ENCODE data around the gene ANKS1B. TPM values are rescaled to one million over a fixed set of nuclear protein-coding genes. Genes with fewer than 3 reads are reported as not detected.

ANKS1B gene
- total and polyA plus RNA-seq, 4 experiments from 2014 or later = 0.28 to 0.55 TPM; not detected in 2

DNA sequence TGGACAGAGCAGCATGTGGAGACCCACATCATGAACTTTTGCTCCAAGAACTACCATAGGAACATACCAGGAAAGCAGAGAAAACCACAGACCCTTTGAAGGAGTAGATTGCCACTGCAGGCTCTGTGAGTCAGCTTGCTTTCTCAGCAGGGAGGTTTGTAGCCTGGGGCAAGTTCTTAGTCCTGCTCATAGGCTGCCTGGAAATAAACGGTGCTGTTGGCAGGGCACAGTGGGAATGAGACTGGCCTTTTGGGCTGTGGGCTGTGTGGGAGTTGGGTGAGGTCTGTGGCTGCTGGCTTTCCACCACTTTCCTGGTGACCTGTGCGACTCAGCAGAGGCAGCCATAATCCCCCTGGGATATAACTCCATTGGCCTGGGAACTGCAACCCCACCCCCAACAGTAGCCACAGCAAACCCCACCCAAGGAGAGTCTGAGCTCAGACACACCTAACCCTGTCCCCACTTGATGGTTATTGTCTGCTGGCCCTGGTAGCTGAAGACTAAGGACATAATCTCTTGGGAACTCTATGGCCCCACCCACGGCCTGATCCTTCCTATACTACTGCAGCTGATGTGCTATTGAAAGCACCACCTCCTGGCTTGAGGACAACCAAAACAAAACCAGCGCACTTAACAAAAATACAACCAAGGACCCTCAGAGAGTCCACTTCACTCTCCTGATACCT is 529.2 kb downstream of the ANKS1B start:
- DNase-seq = no peak
- no peak overlapping the region for H3K27ac Mint-ChIP-seq
- no peaks in the 10 kb centered on the region for H3K27me3 Mint-ChIP-seq

DNA sequence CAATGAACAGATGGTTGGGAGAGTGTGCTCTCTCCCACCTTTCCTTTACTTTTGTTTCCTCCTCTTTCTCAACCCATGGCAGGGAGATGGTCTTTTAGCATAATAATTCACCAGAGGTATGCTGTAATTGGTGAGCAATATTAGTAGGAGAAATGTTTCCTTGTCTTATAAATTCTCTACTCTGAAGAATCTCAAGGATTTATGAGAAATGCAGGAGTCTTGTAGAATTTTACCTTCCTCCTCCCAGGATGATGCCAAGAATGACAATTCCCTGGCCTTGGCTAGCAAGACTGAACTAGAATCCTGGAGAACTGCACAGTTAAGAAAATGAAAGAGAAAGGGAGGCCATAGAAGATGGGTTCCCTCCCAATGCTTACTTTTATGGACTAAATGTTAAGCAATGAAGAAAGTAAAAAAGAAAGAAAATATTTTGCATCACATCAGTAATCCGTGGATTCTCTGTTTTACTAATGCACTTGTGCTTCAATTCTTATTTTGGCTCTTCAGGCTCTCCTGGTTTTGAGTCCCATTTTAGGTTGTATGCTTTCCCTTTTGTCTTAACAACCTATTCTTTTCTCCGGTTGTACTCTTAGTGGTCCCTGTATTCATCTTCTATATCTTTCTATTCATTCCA is 530.1 kb downstream of the ANKS1B start:
- H3K4me3 ChIP-seq (ENCODE audit: low read length in 2 of 2) = no peak overlapping the region
- H3K9me3 ChIP-seq (ENCODE audit: control insufficient read depth in 1 of 2, low read length in 2 of 2) = no peaks in the 10 kb centered on the region
- Mint-ChIP-seq H3K4me3 (no peak overlapping the region), H3K4me1 (no peaks in the 10 kb centered on the region), H3K9me3 (peaks cover 0 to 24% (median 7%) of the 10 kb centered on the region in 8 donors), H3K36me3 (no peaks in the 10 kb centered on the region), H3K27me3 (no peaks in the 10 kb centered on the region), H3K27ac (no peak overlapping the region)
- intact Hi-C loops (cut with micrococcal nuclease) = no loop called here
- DNase-seq = no peak
- no peaks in the 10 kb centered on the region for H3K4me1 ChIP-seq (ENCODE audit: insufficient read depth, low read length)
- CTCF ChIA-PET (ENCODE audit: partially characterized antibody) = no interaction called here
- no peak overlapping the region for H3K27ac ChIP-seq (ENCODE audit: low read depth, low read length)
- POLR2A ChIA-PET (ENCODE audit: partially characterized antibody) = no interaction called here
- no peaks in the 10 kb centered on the region for H3K27me3 ChIP-seq (ENCODE audit: insufficient read depth, low read length)
- no peaks in the 10 kb centered on the region for H3K36me3 ChIP-seq (ENCODE audit: insufficient read depth, low read length)

More for the DNA sequence above, 529.2 kb downstream of the ANKS1B start:
- ChIA-PET POLR2A (ENCODE audit: partially characterized antibody) (no interaction called here), CTCF (ENCODE audit: partially characterized antibody) (no interaction called here)
- Histone ChIP-seq H3K27me3 (ENCODE audit: insufficient read depth, low read length) (no peaks in the 10 kb centered on the region), H3K4me1 (ENCODE audit: insufficient read depth, low read length) (no peaks in the 10 kb centered on the region), H3K36me3 (ENCODE audit: insufficient read depth, low read length) (no peaks in the 10 kb centered on the region), H3K27ac (ENCODE audit: low read depth, low read length) (no peak overlapping the region), H3K9me3 (ENCODE audit: control insufficient read depth in 1 of 2, low read length in 2 of 2) (no peaks in the 10 kb centered on the region), H3K4me3 (ENCODE audit: low read length in 2 of 2) (no peak overlapping the region)
- peaks cover 2 to 31% (median 10%) of the 10 kb centered on the region in 8 donors for H3K9me3 Mint-ChIP-seq
- no peaks in the 10 kb centered on the region for H3K36me3 Mint-ChIP-seq
- H3K4me1 Mint-ChIP-seq = no peaks in the 10 kb centered on the region
- H3K4me3 Mint-ChIP-seq = no peak overlapping the region
- intact Hi-C loops (cut with micrococcal nuclease) = no loop called here

DNA sequence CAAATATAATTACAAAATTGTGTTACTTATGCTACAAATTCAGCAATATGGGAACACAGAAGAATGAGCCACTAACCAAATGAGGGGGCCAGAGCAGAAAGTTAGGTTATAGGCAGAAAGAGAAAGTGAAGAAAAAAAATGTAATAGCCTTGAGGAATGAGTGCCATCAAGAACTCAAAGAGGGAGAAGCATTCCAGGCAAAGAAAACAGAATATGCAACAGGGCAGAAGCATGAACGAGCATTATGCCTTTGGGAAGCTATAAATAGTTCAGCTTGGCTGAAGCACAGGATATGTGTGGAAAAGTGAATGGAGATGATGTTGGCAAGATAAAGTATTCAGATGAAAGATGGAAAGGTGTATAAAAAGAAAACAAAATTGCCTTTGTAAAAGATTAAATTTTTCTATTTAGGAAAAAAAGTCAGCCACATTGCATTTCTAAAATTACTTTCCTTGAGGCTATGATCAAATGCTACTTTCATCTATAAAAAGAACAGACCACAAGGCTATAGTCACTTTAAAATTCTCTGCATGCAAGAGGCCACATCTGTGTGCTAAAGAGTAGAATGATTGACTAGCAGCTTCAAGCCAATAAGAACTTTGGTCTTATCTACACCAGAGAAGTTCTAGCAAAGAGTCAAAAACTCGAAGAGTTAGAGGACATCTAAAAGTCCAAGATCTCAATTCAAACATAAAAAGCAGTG is 530.7 kb downstream of the ANKS1B start:
- intact Hi-C loops (cut with micrococcal nuclease) = no loop called here
- Mint-ChIP-seq H3K9me3 (peaks cover 0 to 19% (median 7%) of the 10 kb centered on the region in 8 donors), H3K4me1 (no peaks in the 10 kb centered on the region), H3K4me3 (no peak overlapping the region), H3K36me3 (no peaks in the 10 kb centered on the region), H3K27me3 (no peaks in the 10 kb centered on the region), H3K27ac (no peak overlapping the region)
- no peak overlapping the region for H3K4me3 ChIP-seq (ENCODE audit: low read length in 2 of 2)
- ChIA-PET POLR2A (ENCODE audit: partially characterized antibody) (no interaction called here), CTCF (ENCODE audit: partially characterized antibody) (no interaction called here)
- H3K9me3 ChIP-seq (ENCODE audit: control insufficient read depth in 1 of 2, low read length in 2 of 2) = no peaks in the 10 kb centered on the region
- H3K36me3 ChIP-seq (ENCODE audit: insufficient read depth, low read length) = no peaks in the 10 kb centered on the region
- H3K27me3 ChIP-seq (ENCODE audit: insufficient read depth, low read length) = no peaks in the 10 kb centered on the region
- no peak for DNase-seq
- H3K4me1 ChIP-seq (ENCODE audit: insufficient read depth, low read length) = no peaks in the 10 kb centered on the region
- H3K27ac ChIP-seq (ENCODE audit: low read depth, low read length) = no peak overlapping the region

DNA sequence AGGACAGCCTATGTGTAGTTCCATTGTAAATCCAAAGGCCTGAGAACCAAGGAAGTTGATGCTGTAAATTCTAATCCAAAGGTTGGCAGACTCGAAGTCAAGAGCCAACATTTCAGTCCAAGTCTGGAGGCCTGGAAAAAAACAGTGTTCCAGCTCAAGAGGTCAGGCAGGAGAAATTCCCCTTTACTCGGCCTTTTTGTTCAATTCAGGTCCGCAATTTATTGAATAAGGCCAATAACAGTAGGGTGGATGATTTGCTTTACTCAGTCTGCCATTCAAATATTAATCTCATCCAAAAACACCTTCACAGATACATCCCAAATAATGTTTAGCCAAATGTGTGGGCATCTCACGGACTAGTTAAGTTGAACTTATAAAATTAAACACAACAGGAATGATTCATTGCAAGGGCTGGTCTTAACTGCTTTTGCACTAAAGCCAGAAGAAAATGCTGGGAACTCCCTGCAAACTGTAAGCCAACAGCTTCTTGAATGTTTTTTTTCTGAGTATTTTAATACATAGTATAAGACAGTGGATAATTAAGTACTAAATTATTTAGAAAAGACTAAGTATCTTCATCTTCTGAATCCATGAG is 534.6 kb downstream of the ANKS1B start:
- Histone ChIP-seq H3K4me3 (ENCODE audit: low read length in 2 of 2) (no peak overlapping the region), H3K4me1 (ENCODE audit: insufficient read depth, low read length) (no peaks in the 10 kb centered on the region), H3K9me3 (ENCODE audit: control insufficient read depth in 1 of 2, low read length in 2 of 2) (peaks cover 0 to under 1% of the 10 kb centered on the region in 2 donors), H3K36me3 (ENCODE audit: insufficient read depth, low read length) (no peaks in the 10 kb centered on the region), H3K27me3 (ENCODE audit: insufficient read depth, low read length) (no peaks in the 10 kb centered on the region), H3K27ac (ENCODE audit: low read depth, low read length) (no peak overlapping the region)
- H3K4me3 Mint-ChIP-seq = no peak overlapping the region
- ChIA-PET CTCF (ENCODE audit: partially characterized antibody) (no interaction called here), POLR2A (ENCODE audit: partially characterized antibody) (no interaction called here)
- no peak overlapping the region for H3K27ac Mint-ChIP-seq
- intact Hi-C loops (cut with micrococcal nuclease) = no loop called here
- H3K27me3 Mint-ChIP-seq = no peaks in the 10 kb centered on the region
- peaks cover 0 to 13% (median 4%) of the 10 kb centered on the region in 8 donors for H3K9me3 Mint-ChIP-seq
- no peaks in the 10 kb centered on the region for H3K36me3 Mint-ChIP-seq
- no peaks in the 10 kb centered on the region for H3K4me1 Mint-ChIP-seq
- DNase-seq = no peak

DNA sequence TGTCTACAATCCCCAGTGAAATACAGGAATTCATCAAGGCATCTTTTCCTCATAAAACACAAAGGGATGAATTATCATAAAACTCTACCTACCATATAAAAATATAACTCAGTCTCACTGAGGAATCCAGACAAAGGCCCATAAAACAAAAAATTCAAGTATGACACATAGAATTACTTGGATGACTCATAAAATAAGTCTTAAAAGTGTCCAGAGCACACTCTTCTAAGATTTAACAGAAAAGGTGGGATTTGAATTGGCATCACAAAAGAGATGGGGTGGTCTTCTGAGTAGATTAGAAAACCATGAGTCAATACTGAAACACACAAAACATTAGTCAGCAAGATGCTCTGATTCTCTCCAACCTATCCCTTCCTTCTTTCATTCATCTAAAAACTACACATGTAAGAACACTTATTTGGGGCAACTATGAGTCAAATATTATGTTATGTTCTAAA is 539.8 kb downstream of the ANKS1B start:
- ChIA-PET CTCF (ENCODE audit: partially characterized antibody) (no interaction called here), POLR2A (ENCODE audit: partially characterized antibody) (no interaction called here)
- H3K27ac ChIP-seq (ENCODE audit: low read depth, low read length) = no peak overlapping the region
- H3K36me3 Mint-ChIP-seq = no peaks in the 10 kb centered on the region
- H3K27ac Mint-ChIP-seq = no peak overlapping the region
- no peaks in the 10 kb centered on the region for H3K36me3 ChIP-seq (ENCODE audit: insufficient read depth, low read length)
- H3K9me3 ChIP-seq (ENCODE audit: control insufficient read depth in 1 of 2, low read length in 2 of 2) = peaks cover 0 to 4% of the 10 kb centered on the region in 2 donors
- H3K4me1 Mint-ChIP-seq = no peaks in the 10 kb centered on the region
- intact Hi-C loops (cut with micrococcal nuclease) = no loop called here
- no peak overlapping the region for H3K4me3 ChIP-seq (ENCODE audit: low read length in 2 of 2)
- no peaks in the 10 kb centered on the region for H3K4me1 ChIP-seq (ENCODE audit: insufficient read depth, low read length)
- no peak for DNase-seq
- H3K27me3 Mint-ChIP-seq = no peaks in the 10 kb centered on the region
- peaks cover 0 to 15% (median 4%) of the 10 kb centered on the region in 8 donors for H3K9me3 Mint-ChIP-seq
- no peak overlapping the region for H3K4me3 Mint-ChIP-seq
- no peaks in the 10 kb centered on the region for H3K27me3 ChIP-seq (ENCODE audit: insufficient read depth, low read length)

DNA sequence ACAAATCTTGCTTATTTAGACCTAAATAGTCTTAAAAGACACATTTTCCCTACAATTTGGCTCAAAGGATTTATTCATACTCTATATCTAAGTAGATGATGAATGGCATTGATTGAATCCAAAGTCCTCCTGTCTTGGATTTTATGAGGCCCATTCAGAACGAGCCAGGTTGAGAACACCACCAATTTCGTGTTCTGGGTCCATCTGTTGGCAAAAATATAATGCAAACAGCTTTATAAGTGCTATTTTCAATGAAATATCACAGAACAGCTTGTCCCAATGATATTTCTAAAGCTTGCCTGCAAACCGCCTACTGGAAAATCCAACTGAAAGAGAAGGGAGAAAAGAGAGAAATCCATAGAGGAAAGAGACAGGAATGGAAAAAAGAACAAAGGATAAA is 542.0 kb downstream of the ANKS1B start:
- ChIA-PET POLR2A (ENCODE audit: partially characterized antibody) (no interaction called here), CTCF (ENCODE audit: partially characterized antibody) (no interaction called here)

DNA sequence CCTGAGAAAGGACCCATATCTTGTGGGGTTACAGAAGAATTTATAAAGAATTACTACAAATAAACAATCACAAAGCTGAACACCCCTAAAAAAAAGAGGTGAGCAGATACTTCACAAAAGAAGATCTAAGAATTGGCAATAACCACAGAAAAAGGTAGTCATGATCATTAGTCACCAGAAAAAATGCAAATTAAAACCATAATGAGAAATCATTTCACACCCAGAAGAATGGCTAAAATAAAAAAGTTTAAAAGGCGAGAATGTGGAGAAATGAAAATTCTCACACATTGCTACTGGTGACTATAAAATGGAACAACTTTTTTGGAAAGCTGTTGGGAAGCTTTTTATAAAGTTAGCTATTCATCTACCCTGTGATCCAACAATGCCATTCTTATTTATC is 545.3 kb downstream of the ANKS1B start:
- H3K4me3 ChIP-seq (ENCODE audit: low read length in 2 of 2) = no peak overlapping the region
- no peak overlapping the region for H3K4me3 Mint-ChIP-seq
- peaks cover 0 to 8% (median 0%) of the 10 kb centered on the region in 8 donors for H3K9me3 Mint-ChIP-seq
- CTCF ChIA-PET (ENCODE audit: partially characterized antibody) = no interaction called here
- no peaks in the 10 kb centered on the region for H3K9me3 ChIP-seq (ENCODE audit: control insufficient read depth in 1 of 2, low read length in 2 of 2)
- no peak overlapping the region for H3K27ac ChIP-seq (ENCODE audit: low read depth, low read length)
- POLR2A ChIA-PET (ENCODE audit: partially characterized antibody) = no interaction called here
- H3K36me3 ChIP-seq (ENCODE audit: insufficient read depth, low read length) = no peaks in the 10 kb centered on the region
- no peaks in the 10 kb centered on the region for H3K4me1 Mint-ChIP-seq
- intact Hi-C loops (cut with micrococcal nuclease) = no loop called here
- DNase-seq = no peak
- no peaks in the 10 kb centered on the region for H3K27me3 Mint-ChIP-seq
- no peaks in the 10 kb centered on the region for H3K4me1 ChIP-seq (ENCODE audit: insufficient read depth, low read length)
- H3K27ac Mint-ChIP-seq = no peak overlapping the region
- H3K27me3 ChIP-seq (ENCODE audit: insufficient read depth, low read length) = no peaks in the 10 kb centered on the region
- no peaks in the 10 kb centered on the region for H3K36me3 Mint-ChIP-seq

More for the DNA sequence above, 542.0 kb downstream of the ANKS1B start:
- Mint-ChIP-seq H3K4me3 (no peak overlapping the region), H3K27me3 (no peaks in the 10 kb centered on the region), H3K27ac (no peak overlapping the region), H3K4me1 (no peaks in the 10 kb centered on the region), H3K36me3 (no peaks in the 10 kb centered on the region), H3K9me3 (peaks cover 0 to 13% (median 4%) of the 10 kb centered on the region in 8 donors)
- DNase-seq = no peak
- Histone ChIP-seq H3K4me1 (ENCODE audit: insufficient read depth, low read length) (no peaks in the 10 kb centered on the region), H3K4me3 (ENCODE audit: low read length in 2 of 2) (no peak overlapping the region), H3K27me3 (ENCODE audit: insufficient read depth, low read length) (no peaks in the 10 kb centered on the region), H3K27ac (ENCODE audit: low read depth, low read length) (no peak overlapping the region), H3K36me3 (ENCODE audit: insufficient read depth, low read length) (no peaks in the 10 kb centered on the region), H3K9me3 (ENCODE audit: control insufficient read depth in 1 of 2, low read length in 2 of 2) (peaks cover 0 to 4% of the 10 kb centered on the region in 2 donors)
- intact Hi-C loops (cut with micrococcal nuclease) = no loop called here

All from CD4-positive, alpha-beta memory T cell (primary cell).